SJSA1 (cell line): ENCODE data around the gene CADPS. TPM values are rescaled to one million over a fixed set of nuclear protein-coding genes. Genes with fewer than 3 reads are reported as not detected.

Experiments
- DNase-seq, 2 experiments: peaks; one replicate each; pipeline ENCODE4 v3.0.0-alpha.2; 2015 to 2020; ENCODE audit warnings: low spot score in 2 of 2, low read depth in 1 of 2
- H3K27ac ChIP-seq: fragments of 250-450 bp; sonication (Bioruptor Pico); 2 replicates; pipeline ENCODE4 v1.5.1; 2020; ENCODE audit warnings: mild to moderate bottlenecking, moderate library complexity
- H3K27me3 ChIP-seq: fragments of 250-450 bp; sonication (Bioruptor Pico); replicated peaks from 2 replicates; pipeline ENCODE4 v1.5.1; 2020; ENCODE audit warnings: mild to moderate bottlenecking, moderate library complexity
- H3K36me3 ChIP-seq: fragments of 250-450 bp; sonication (Bioruptor Pico); 2 replicates; pipeline ENCODE4 v1.5.1; 2020; ENCODE audit warnings: mild to moderate bottlenecking
- H3K4me1 ChIP-seq: fragments of 250-450 bp; sonication (Bioruptor Pico); replicated peaks from 2 replicates; pipeline ENCODE4 v1.6.1; 2021; ENCODE audit warnings: mild to moderate bottlenecking
- H3K4me3 ChIP-seq: fragments of 250-450 bp; sonication (Bioruptor Pico); 2 replicates; pipeline ENCODE4 v1.5.1; 2020; ENCODE audit warnings: mild to moderate bottlenecking
- H3K9me3 ChIP-seq: fragments of 250-450 bp; sonication (Bioruptor Pico); replicated peaks from 2 replicates; pipeline ENCODE4 v1.5.1; 2020; ENCODE audit warnings: mild to moderate bottlenecking
- total RNA-seq: library from RNA; depleted of rRNA; stranded (reverse); fragments of >200 nt; shearing (Covaris generic); gene quantifications from 2 replicates; pipeline ENCODE4 v1.2.3, GENCODE V29; 2014

The CADPS gene
- total RNA-seq, 1 experiment from 2014 or later, result not detected

DNA sequence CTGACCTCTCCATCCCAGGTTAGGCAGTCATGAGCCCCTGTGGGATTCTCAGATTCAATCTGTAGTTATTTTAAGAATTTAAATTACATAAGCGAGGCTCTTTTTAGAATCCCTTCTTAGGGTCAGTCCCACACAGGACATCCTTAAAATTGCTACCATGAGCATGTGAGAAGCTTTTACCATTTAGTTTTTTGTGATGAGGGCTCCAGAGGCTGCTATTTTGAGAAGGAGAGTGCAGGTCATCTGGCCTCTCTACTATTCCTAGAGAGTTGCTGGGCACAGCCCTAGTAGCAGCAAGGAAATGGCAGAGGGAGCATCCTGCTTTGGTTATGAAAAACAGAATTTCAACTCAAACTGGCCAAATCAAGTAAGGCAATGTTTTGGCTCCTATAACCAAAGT is 13.6 kb upstream of the CADPS start:
- H3K27ac ChIP-seq, result no peak overlapping the region
- H3K4me3 ChIP-seq, result no peak overlapping the region
- no peaks in the 10 kb centered on the region for H3K9me3 ChIP-seq
- H3K4me1 ChIP-seq, result no peaks in the 10 kb centered on the region
- no peaks in the 10 kb centered on the region; the same call in 1 of the 2 replicates for H3K27me3 ChIP-seq
- H3K36me3 ChIP-seq, result no peaks in the 10 kb centered on the region
- no peak for DNase-seq

GRCh38 chr3:62888180-62888579 is 13.0 kb upstream of the CADPS start:
- H3K4me1 ChIP-seq, result no peaks in the 10 kb centered on the region
- no peak overlapping the region for H3K27ac ChIP-seq
- H3K9me3 ChIP-seq, result no peaks in the 10 kb centered on the region
- H3K36me3 ChIP-seq, result no peaks in the 10 kb centered on the region
- no peak overlapping the region for H3K4me3 ChIP-seq
- no peak for DNase-seq
- no peaks in the 10 kb centered on the region; the same call in 1 of the 2 replicates for H3K27me3 ChIP-seq

- Histone ChIP-seq H3K4me1 (no peaks in the 10 kb centered on the region), H3K36me3 (no peaks in the 10 kb centered on the region), H3K9me3 (no peaks in the 10 kb centered on the region), H3K27me3 (no peaks in the 10 kb centered on the region; the same call in 1 of the 2 replicates), H3K4me3 (no peak overlapping the region), H3K27ac (no peak overlapping the region)
- no peak for DNase-seq
These were observed 9.9 kb upstream of the CADPS start for GRCh38 chr3:62885136-62885535.

DNA sequence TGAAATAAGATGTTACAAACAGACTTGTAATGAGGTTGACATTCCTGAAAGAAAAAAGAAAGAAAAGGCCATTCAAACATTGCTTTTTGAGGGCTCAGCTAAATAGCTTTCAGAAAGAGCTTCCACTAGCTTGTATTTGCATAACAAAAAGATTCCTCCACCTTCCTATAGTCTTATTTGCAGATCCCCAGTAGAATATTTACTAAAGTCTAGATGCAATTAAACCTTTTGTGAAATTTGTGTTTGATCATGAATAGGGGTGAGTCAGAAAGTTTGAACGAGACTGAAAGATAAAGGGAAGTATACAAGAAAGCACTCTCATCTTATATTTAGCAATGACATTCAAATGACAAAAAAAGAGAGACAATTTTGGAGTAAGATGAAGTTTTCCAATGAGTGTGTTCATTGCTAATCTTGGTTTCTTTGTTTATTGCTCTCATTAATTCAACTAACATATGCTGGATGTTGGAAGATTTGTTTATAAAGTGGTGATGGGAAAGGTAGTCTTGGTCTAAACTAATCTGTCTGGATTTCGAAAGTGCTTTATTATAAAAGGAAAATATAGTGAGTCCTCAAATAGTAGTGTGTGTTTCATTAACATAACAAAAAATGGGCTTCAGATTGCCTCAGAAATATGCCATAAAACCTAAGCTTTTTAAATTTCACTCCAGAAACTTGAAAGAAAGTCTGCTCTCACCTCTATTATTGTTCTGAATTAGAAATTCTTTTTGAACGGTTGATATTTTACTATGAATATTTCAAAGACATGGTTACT is 9.1 kb upstream of the CADPS start:
- Histone ChIP-seq H3K27me3 (no peaks in the 10 kb centered on the region; the same call in 1 of the 2 replicates), H3K27ac (no peak overlapping the region), H3K4me3 (no peak overlapping the region), H3K36me3 (no peaks in the 10 kb centered on the region), H3K4me1 (no peaks in the 10 kb centered on the region), H3K9me3 (no peaks in the 10 kb centered on the region)
- no peak for DNase-seq

GRCh38 chr3:62882676-62883200 is 7.5 kb upstream of the CADPS start:
- no peak for DNase-seq

GRCh38 chr3:62876064-62876463 is 848 bp upstream of the CADPS start:
- no peaks in the 10 kb centered on the region; the same call in 1 of the 2 replicates for H3K4me1 ChIP-seq
- no peak for DNase-seq
- H3K9me3 ChIP-seq, result no peaks in the 10 kb centered on the region
- H3K27me3 ChIP-seq, result peaks cover 33% of the 10 kb centered on the region
- H3K27ac ChIP-seq, result no peak overlapping the region
- no peak overlapping the region for H3K4me3 ChIP-seq
- H3K36me3 ChIP-seq, result no peaks in the 10 kb centered on the region

More at GRCh38 chr3:62882676-62883200, 7.5 kb upstream of the CADPS start:
- no peak overlapping the region for H3K4me3 ChIP-seq
- no peaks in the 10 kb centered on the region for H3K4me1 ChIP-seq
- H3K27ac ChIP-seq, result no peak overlapping the region
- H3K9me3 ChIP-seq, result no peaks in the 10 kb centered on the region
- no peaks in the 10 kb centered on the region for H3K36me3 ChIP-seq
- no peaks in the 10 kb centered on the region; the same call in 1 of the 2 replicates for H3K27me3 ChIP-seq

DNA sequence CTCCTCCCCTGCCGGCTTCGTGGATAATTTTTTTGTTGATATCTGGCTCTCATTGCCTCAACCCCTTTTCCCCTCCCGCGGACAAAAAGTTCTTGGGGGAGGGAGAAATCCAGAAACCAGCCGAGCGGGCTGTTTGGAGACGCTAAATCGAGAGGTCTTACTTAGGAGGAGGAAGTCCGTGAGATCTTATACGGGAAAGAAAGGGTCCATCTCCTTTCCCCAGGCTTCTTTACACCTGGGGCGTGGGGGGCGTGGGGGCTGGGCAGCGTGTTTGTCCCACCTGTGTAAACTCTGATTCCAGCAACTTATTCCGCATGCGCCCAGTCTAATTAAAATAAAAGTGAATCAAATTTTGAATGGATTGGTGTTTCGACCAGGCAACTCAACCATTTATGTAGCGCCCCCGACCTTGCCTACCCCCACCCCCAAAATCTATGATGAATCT is 364 bp upstream of the CADPS start:
- Histone ChIP-seq H3K27me3 (peaks cover 33% of the 10 kb centered on the region), H3K9me3 (no peaks in the 10 kb centered on the region), H3K27ac (no peak overlapping the region), H3K4me3 (no peak overlapping the region), H3K4me1 (peaks cover under 1% of the 10 kb centered on the region; the same call in 1 of the 2 replicates), H3K36me3 (no peaks in the 10 kb centered on the region)
- no peak for DNase-seq

GRCh38 chr3:62873761-62874710 is 1.2 kb downstream of the CADPS start:
- Histone ChIP-seq H3K4me3 (no peak overlapping the region), H3K27ac (no peak overlapping the region), H3K4me1 (peaks cover 2% of the 10 kb centered on the region; the same call in 1 of the 2 replicates), H3K36me3 (no peaks in the 10 kb centered on the region), H3K27me3 (peaks cover 33% of the 10 kb centered on the region), H3K9me3 (no peaks in the 10 kb centered on the region)
- no peak for DNase-seq

GRCh38 chr3:62873451-62873760 is 1.8 kb downstream of the CADPS start:
- DNase-seq, result no peak
- Histone ChIP-seq H3K4me1 (peaks cover 2% of the 10 kb centered on the region; the same call in 1 of the 2 replicates), H3K27ac (no peak overlapping the region), H3K9me3 (no peaks in the 10 kb centered on the region), H3K4me3 (no peak overlapping the region), H3K27me3 (peaks cover 33% of the 10 kb centered on the region), H3K36me3 (no peaks in the 10 kb centered on the region)

DNA sequence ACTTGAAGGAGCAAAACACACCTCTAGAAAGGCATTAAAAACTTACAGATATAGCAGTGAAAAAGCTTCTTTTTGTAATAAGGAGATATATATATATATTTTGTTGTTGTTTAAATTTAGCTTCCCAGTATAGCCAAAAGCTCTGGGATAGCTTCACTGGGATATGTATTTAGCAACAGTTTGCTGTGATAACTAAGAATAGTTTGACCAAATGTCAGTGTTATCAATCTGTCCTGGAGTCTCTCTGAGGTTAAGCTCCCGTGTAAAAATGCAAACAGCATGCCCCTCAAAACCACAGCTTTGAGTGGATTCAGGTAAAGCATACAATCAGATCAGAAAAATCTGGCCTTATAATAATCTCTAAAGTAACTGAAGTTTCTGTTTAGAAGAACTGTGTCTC is 2.9 kb downstream of the CADPS start:
- peaks cover 33% of the 10 kb centered on the region for H3K27me3 ChIP-seq
- no peak for DNase-seq
- H3K27ac ChIP-seq, result no peak overlapping the region
- H3K9me3 ChIP-seq, result no peaks in the 10 kb centered on the region
- H3K4me1 ChIP-seq, result peaks cover 2% of the 10 kb centered on the region; the same call in 1 of the 2 replicates
- no peak overlapping the region for H3K4me3 ChIP-seq
- no peaks in the 10 kb centered on the region for H3K36me3 ChIP-seq

GRCh38 chr3:62870321-62870720 is 4.9 kb downstream of the CADPS start:
- Histone ChIP-seq H3K27me3 (peaks cover 20% of the 10 kb centered on the region), H3K9me3 (no peaks in the 10 kb centered on the region), H3K36me3 (no peaks in the 10 kb centered on the region), H3K27ac (no peak overlapping the region), H3K4me3 (no peak overlapping the region), H3K4me1 (peaks cover 2% of the 10 kb centered on the region; the same call in 1 of the 2 replicates)
- no peak for DNase-seq

- no peak overlapping the region for H3K27ac ChIP-seq
- no peaks in the 10 kb centered on the region for H3K9me3 ChIP-seq
- H3K27me3 ChIP-seq, result no peaks in the 10 kb centered on the region
- no peaks in the 10 kb centered on the region for H3K36me3 ChIP-seq
- H3K4me1 ChIP-seq, result no peaks in the 10 kb centered on the region
- DNase-seq, result no peak
- no peak overlapping the region for H3K4me3 ChIP-seq
These were observed 11.6 kb downstream of the CADPS start for GRCh38 chr3:62863648-62864047.

DNA sequence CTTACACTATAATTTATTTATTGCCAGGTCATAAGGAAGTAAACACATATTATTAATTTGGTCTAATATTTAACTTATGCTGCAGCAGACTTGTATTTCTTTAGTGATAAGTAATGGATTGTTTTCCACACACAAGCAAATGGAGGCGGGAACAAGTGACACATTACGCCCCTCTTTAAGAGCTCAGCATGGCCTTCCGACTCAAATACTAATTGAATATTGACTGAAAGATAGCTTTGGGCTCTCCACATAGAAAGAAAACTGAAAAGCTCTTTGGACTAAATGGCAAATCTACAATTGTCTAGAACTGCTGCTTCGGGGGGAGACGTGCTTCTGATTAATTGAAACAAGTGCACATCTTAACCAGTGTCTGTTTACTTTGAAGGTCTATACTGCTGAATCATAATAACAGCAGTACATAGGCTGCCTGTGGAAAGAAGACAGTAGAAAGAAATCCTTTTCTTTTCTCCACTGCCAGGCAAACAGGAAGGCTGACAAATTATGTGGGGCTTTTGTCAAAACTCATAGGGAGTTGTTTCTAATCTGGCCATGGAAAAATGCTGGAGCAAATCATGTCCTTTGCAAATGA is 15.9 kb downstream of the CADPS start:
- H3K27me3 ChIP-seq, result no peaks in the 10 kb centered on the region
- H3K27ac ChIP-seq, result no peak overlapping the region
- no peaks in the 10 kb centered on the region for H3K36me3 ChIP-seq
- no peak overlapping the region for H3K4me3 ChIP-seq
- H3K9me3 ChIP-seq, result no peaks in the 10 kb centered on the region
- H3K4me1 ChIP-seq, result no peaks in the 10 kb centered on the region
- DNase-seq, result no peak
